ENCODE measurements around the gene NRTN. TPM values are rescaled to one million over a fixed set of nuclear protein-coding genes. Genes with fewer than 3 reads are reported as not detected.
"Not testable (repeated sequence)": the region's sequence is repeated elsewhere in the genome, so short reads cannot be mapped to it uniquely, and the experiment has no call there.

NRTN gene
- total and polyA plus RNA-seq, 4 donors, result 0.23 to 3.3 (median 1.4) TPM

- H3K4me1 ChIP-seq (ENCODE audit: control insufficient read depth in 5 of 5, insufficient read depth in 5 of 5, low read length in 5 of 5), result no peaks in the 10 kb centered on the region
- no peaks in the 10 kb centered on the region for H3K9me3 ChIP-seq (ENCODE audit: control insufficient read depth in 4 of 4, insufficient read depth in 3 of 4, low read length in 3 of 4)
- no peaks in the 10 kb centered on the region for H3K27me3 ChIP-seq (ENCODE audit: control insufficient read depth in 3 of 3, insufficient read depth in 3 of 3, low read length in 2 of 3)
- ATAC-seq (ENCODE audit: insufficient read depth, low FRiP score) (no peak), DNase-seq (peak in 2 of 3 donors; percentile 23 to 24)
- H3K4me3 ChIP-seq, result no peak overlapping the region
- WGBS, 2 donors, result 72 to 85% methylated on average over 17 of the region's 17 CpGs
- no peak overlapping the region for H3K27ac ChIP-seq (ENCODE audit: low read depth in 1 of 2, low read length in 1 of 2)
- H3K36me3 ChIP-seq (ENCODE audit: control insufficient read depth in 4 of 4, insufficient read depth in 4 of 4, low read length in 4 of 4), result no peaks in the 10 kb centered on the region
- no peak overlapping the region for H3K9ac ChIP-seq (ENCODE audit: insufficient read depth in 1 of 2, low read length in 2 of 2)
- TF ChIP-seq, protein P1, sequence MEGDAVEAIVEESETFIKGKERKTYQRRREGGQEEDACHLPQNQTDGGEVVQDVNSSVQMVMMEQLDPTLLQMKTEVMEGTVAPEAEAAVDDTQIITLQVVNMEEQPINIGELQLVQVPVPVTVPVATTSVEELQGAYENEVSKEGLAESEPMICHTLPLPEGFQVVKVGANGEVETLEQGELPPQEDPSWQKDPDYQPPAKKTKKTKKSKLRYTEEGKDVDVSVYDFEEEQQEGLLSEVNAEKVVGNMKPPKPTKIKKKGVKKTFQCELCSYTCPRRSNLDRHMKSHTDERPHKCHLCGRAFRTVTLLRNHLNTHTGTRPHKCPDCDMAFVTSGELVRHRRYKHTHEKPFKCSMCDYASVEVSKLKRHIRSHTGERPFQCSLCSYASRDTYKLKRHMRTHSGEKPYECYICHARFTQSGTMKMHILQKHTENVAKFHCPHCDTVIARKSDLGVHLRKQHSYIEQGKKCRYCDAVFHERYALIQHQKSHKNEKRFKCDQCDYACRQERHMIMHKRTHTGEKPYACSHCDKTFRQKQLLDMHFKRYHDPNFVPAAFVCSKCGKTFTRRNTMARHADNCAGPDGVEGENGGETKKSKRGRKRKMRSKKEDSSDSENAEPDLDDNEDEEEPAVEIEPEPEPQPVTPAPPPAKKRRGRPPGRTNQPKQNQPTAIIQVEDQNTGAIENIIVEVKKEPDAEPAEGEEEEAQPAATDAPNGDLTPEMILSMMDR (IDR thresholded peaks at IDR 0.05; ENCODE audit: control extremely low read depth, extremely low read depth), result no peak
Measured at GRCh38 chr19:5775668-5776309, 29.1 kb upstream of the NRTN start.

GRCh38 chr19:5778402-5778801 is 26.5 kb upstream of the NRTN start:
- H3K9ac ChIP-seq (ENCODE audit: insufficient read depth in 1 of 2, low read length in 2 of 2), result no peak overlapping the region
- H3K27ac ChIP-seq (ENCODE audit: low read depth in 1 of 2, low read length in 1 of 2), result no peak overlapping the region
- ATAC-seq (ENCODE audit: insufficient read depth, low FRiP score) (no peak), DNase-seq (no peak)
- H3K4me3 ChIP-seq, result no peak overlapping the region
- WGBS, 2 donors, result 82 to 85% methylated on average over 17 of the region's 17 CpGs
- no peaks in the 10 kb centered on the region for H3K27me3 ChIP-seq (ENCODE audit: control insufficient read depth in 3 of 3, insufficient read depth in 3 of 3, low read length in 2 of 3)
- no peaks in the 10 kb centered on the region for H3K4me1 ChIP-seq (ENCODE audit: control insufficient read depth in 5 of 5, insufficient read depth in 5 of 5, low read length in 5 of 5)
- TF ChIP-seq, protein P1 (IDR thresholded peaks at IDR 0.05; ENCODE audit: control extremely low read depth, extremely low read depth), result no peak
- H3K36me3 ChIP-seq (ENCODE audit: control insufficient read depth in 4 of 4, insufficient read depth in 4 of 4, low read length in 4 of 4), result peaks cover 0 to 10% (median 0%) of the 10 kb centered on the region in 4 donors
- no peaks in the 10 kb centered on the region for H3K9me3 ChIP-seq (ENCODE audit: control insufficient read depth in 4 of 4, insufficient read depth in 3 of 4, low read length in 3 of 4)

GRCh38 chr19:5780916-5781315 is 24.0 kb upstream of the NRTN start:
- not testable (repeated sequence) for ATAC-seq (ENCODE audit: insufficient read depth, low FRiP score); H3K27me3 ChIP-seq (ENCODE audit: control insufficient read depth in 3 of 3, insufficient read depth in 3 of 3, low read length in 2 of 3); H3K4me1 ChIP-seq (ENCODE audit: control insufficient read depth in 5 of 5, insufficient read depth in 5 of 5, low read length in 5 of 5); H3K9ac ChIP-seq (ENCODE audit: insufficient read depth in 1 of 2, low read length in 2 of 2); H3K4me3 ChIP-seq; DNase-seq; H3K9me3 ChIP-seq (ENCODE audit: control insufficient read depth in 4 of 4, insufficient read depth in 3 of 4, low read length in 3 of 4); H3K27ac ChIP-seq (ENCODE audit: low read depth in 1 of 2, low read length in 1 of 2)
- peaks cover 0 to 34% (median 3%) of the 10 kb centered on the region in 4 donors for H3K36me3 ChIP-seq (ENCODE audit: control insufficient read depth in 4 of 4, insufficient read depth in 4 of 4, low read length in 4 of 4)
- WGBS, 2 donors, result 86 to 88% methylated on average over 11 of the region's 11 CpGs

- H3K36me3 ChIP-seq (ENCODE audit: control insufficient read depth in 4 of 4, insufficient read depth in 4 of 4, low read length in 4 of 4), result peaks cover 2 to 48% (median 10%) of the 10 kb centered on the region in 4 donors
- WGBS, 2 donors, result 87 to 91% methylated on average over 9 of the region's 9 CpGs
- no peak overlapping the region for H3K4me3 ChIP-seq
- ATAC-seq (ENCODE audit: insufficient read depth, low FRiP score), result no peak
- TF ChIP-seq, protein P1 (IDR thresholded peaks at IDR 0.05; ENCODE audit: control extremely low read depth, extremely low read depth), result no peak
- no peaks in the 10 kb centered on the region for H3K27me3 ChIP-seq (ENCODE audit: control insufficient read depth in 3 of 3, insufficient read depth in 3 of 3, low read length in 2 of 3)
- H3K27ac ChIP-seq (ENCODE audit: low read depth in 1 of 2, low read length in 1 of 2), result no peak overlapping the region
- H3K4me1 ChIP-seq (ENCODE audit: control insufficient read depth in 5 of 5, insufficient read depth in 5 of 5, low read length in 5 of 5), result no peaks in the 10 kb centered on the region
- H3K9me3 ChIP-seq (ENCODE audit: control insufficient read depth in 4 of 4, insufficient read depth in 3 of 4, low read length in 3 of 4), result peaks cover 0 to 2% (median 0%) of the 10 kb centered on the region in 4 donors
- no peak for DNase-seq
- no peak overlapping the region for H3K9ac ChIP-seq (ENCODE audit: insufficient read depth in 1 of 2, low read length in 2 of 2)
Measured at GRCh38 chr19:5782322-5782721, 22.5 kb upstream of the NRTN start.
